NCI-H345 treated with DMSO at 0.1 percent for 48 hours (cell line): Measurements from ENCODE around the gene SIX4.

ENCODE experiments used
- DNase-seq: peaks from one replicate; lab custom pipeline; 2025; ENCODE audit not compliant: unreplicated experiment; lab: John Stamatoyannopoulos, UW

SIX4 gene

DNA sequence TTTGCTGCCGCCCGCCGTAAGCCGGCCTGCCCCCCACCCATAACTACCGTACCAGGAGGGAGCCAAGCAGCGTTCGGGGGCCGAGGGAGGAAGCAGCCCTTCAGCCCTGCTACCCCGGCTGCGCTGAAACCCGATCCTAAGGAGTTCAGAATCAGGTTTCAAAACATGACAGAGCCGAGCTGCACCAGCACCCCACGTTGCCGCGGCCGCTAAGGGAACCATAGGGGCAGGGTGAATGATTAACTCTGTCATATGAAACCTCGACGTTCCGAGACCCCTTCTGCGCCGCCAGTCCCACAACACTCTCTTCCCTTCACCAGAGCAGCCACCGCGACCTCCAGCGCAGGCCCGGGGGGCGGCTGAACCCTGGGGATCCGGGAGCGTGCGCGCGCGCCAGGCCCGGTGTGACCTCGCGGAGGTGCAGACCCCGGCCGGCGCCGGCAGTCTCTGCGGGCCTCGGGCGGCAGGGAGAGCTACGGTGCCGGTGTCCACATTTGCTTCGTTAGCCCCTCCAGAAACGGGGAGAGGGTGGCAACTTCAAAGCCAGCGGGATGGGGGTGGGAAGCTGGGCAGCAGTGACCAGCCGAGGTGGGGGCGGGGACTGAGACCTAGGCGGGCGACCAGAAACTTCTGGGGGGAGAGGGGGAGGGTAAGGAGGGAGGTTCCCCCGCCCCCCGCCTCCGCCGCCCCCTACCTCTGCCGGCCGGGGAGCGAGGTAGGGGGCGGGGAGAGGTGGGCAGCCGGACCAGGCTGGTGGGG lies 1.6 kb downstream of the SIX4 start:
- peak; percentile 36 for DNase-seq

DNA sequence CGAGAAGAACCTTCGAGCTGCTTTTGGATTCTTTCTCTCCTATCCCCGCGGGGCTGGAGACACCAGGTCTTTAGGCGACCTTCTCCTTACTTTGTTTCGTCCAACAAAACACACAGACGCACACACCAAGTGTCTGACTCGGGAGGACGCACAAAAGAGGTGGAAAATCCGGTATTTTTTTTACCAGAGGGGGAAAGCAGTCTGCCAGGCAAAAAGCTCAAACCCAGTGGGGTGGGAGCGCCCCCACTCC lies 2.1 kb downstream of the SIX4 start:
- no peak for DNase-seq

DNA sequence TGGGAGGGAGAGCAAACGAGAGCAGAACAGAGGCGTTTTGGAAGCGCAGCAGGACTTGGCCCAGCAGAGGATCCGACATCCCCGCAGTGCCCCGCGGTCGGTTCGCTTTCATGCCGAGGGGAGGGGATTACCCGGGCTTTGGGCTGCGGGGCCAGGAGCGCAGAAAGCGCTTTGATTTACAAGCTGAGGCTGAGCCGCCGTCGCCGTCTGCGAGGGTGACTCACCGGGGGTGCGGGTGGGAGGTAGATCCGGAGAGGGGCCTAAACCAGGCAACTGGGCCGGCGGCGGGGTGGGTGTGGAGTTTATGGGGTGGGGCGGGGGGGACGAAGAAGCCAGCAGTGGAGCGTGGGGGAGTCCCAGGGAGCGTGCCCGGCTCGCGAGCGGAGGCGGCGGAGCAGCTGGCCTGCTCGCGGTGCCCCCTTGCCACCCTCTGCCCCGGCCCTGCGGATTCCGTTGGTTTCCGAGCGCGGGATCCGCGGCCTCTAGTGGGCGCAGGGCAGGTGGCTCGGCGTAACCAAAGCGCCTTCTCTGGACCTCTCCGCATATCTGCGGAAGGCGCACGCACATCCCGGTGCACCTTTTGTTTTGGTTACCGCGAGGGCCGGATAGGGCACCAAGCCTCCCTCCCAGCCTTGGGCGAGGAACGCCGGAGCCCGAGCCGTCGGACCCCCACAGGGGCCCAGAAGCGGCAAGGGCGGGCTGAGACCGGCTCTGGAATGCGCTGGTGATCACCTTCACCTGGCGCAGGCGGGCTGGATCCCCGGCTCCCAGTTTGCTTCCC lies 2.6 kb downstream of the SIX4 start:
- DNase-seq, result no peak

DNA sequence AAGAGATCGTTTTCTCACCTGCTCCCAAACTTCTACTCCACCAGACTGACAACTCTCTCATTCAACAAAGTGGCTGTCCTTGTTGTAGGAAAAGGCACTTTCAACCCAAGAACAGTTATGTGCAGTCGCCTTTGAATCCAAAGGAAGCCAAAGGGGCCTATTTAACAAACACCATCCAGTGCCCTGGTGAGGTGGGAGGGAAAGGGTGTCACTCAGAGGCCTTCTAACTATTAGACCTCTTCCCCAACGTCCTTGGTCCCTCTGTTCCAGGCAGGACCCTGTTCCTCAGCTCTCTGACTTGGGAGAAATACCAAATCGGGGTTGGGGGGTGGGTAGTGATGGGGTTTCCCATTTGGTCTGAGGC lies 3.2 kb downstream of the SIX4 start:
- no peak for DNase-seq

DNA sequence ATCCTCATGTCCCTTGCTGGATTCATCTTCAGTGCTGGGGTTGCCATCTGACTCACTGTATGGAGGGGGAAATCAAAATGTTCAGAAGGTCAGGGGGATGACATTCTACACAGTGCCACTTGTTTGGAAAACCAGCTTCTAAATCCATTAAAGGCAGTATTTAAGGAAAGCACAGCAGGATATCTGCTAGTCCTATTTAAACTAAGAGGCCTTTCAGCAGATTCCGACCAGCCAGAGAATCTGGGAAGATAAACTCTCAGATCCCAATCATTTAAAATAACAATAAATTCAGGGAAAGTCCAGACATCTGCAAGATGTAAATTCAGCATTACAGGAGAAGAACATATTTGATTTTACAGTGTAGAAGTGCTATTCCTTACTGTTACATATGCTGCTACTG lies 3.8 kb downstream of the SIX4 start:
- no peak for DNase-seq

DNA sequence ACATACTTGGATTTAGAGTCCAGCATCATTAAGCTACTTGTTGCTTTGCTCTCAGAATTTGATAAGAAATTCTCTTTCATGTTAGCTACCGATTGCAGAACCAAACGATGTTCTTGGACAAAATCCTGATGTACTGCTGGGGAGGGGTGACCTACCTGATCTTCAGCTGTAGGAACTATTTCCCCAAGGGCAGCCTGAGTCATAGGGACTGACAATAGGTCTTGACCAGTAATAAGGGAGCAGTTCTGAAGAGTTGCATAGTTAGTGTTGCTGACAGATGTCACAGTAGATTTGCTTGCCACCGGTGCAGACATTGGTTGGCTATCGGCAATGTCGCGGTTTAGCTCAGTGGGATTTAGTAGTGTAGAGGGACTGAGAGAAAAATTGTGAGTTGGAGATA lies 10.6 kb downstream of the SIX4 start:
- DNase-seq, result no peak

GRCh38 chr14:60710494-60710893 lies 13.7 kb downstream of the SIX4 start:
- DNase-seq, result no peak

DNA sequence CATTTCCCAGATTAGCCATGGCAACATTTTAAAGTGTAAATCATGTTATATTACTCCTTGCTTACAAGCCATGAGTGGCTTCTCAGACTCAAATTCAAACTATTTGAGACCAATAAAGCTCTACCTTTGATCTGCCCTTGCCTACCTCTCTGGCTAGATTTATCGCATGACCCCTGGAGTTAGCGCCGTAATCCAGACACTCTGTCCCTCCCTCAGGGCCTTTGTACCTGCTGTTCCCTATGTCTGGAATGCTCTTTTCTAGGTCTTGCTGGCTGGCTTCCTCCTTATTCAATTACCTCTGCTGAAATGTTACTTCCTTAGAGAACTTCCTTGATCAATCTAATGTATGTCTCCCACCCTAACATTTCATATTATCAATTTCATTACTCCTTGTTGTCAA lies 16.3 kb downstream of the SIX4 start:
- DNase-seq, result no peak

DNA sequence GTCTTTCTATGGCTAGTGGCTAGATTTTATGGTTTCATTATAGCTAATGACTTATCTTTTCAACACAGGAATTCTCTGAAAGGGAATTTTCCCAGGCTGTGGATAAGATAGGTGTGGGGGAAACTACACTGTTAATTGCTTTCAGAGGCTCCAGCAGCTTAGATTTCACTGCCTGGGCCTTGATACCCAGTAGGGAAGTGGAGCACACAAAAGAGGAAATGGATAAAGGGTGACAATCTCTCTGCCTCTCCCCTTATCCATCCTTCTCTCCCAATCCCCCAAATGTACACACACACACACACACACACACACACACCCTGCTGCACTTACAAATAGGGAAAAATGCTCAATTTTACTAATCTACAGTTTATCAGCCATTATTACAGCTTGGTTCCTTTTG lies 19.1 kb downstream of the SIX4 start:
- no peak for DNase-seq

DNA sequence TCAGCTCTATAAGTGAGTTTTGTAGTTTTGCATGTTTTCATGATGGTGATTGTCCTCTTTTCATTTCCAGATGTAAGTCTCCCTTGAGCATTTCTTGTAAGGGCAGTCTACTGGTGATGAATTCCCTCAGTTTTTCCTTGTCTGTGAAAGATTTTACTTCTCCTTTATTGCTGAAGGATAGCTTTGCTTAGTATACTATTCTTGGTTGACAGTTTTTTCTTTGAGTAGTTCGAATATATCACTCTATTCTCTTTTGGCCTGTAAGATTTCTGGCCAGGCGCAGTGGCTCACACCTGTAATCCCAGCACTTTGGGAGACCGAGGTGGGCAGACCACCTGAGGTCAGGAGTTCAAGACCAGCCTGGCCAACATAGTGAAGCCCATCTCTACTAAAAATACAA lies 23.6 kb downstream of the SIX4 start:
- DNase-seq, result no peak

GRCh38 chr14:60695327-60695726 lies 28.8 kb downstream of the SIX4 start:
- no peak for DNase-seq

GRCh38 chr14:60691383-60692113 lies 32.6 kb downstream of the SIX4 start:
- DNase-seq, result no peak

- no peak for DNase-seq
Observed at GRCh38 chr14:60686865-60687264, 37.3 kb downstream of the SIX4 start.

- no peak for DNase-seq
Observed at GRCh38 chr14:60684203-60684602, 39.9 kb downstream of the SIX4 start.

DNA sequence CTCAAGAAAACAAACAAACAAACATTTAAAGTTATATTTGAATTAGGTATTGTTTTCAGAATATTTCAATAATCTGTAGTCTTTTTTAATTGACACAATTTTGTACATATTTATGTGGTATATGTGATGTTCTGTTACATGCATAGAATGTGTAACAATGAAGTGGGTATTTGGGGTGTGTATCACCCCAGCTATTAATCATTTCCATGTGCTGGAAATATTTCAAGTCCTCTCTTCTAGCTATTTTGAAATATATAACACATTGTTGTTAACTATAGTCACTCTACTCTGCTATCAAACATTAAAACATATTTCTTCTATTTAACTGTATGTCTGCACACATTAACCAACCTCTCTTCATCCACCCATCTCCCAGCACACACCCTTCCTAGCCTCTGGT lies 42.9 kb downstream of the SIX4 start:
- DNase-seq, result no peak

DNA sequence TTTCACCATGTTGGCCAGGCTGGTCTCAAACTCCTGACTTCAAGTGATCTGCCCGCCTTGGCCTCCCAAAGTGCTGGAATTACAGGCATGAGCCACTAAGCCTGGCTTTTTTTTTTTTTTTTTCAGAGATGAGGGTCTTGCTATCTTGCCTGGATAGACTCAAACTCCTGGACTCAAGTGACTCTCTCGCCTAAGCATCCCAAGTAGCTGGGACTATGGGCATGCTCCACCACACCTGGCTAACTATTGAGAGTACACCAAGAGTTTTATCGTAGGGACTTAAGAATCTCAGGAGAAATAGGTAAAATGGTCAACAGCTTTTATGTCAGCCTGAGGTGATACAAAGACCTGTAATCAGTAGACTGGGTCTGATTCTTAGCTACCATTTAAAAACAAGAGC lies 43.6 kb downstream of the SIX4 start:
- DNase-seq, result no peak

DNA sequence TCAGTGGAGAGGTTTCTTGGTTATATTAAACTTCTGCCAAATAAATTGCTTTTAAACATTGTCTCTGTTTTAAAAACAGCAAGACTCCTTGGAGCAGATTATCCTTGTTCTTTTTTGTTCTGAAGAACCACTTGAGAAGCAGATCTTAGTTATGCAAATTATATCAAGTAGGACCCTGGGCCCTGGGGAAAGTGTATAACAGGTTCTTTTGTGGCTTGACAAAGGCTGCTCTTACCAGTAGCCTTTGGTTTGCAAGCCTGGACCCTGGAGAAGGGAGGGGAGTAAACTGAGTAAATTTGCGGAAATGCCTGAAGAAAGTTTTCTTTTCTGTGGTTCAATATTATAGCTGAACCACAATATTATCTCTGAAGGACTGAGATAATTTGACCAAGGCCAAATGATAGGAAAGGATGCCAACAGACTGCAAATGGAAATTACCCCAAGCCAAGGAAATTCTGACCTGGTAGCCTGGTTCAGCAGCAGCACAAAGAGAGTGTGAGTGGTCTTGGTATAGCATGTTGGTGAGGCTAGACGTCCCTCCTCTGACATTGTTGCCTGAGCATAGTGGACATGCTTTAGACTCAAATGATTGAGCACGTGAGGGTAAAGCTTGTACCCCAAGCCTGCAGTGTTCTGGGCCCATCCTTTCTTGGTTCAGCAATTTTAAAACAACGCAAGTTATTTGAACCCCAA lies 44.4 kb downstream of the SIX4 start:
- no peak for DNase-seq

DNA sequence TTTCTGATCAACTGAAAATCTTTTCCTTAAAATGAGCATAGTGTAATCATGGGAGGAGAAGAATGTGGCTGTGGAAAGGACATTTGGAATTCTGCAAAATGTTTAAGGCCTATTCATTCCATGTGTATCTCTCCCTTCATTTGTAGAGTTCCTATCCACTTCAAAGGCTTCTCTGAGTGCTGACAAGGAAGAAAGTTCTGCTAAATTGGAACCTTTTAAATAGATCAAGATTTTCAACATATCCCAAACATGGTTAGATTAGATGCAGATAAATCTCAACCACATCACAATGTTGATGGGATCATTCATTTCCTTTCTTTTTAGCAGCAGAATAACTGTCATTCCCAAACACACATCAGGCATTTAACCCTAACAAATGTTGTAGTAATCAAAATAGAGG lies 46.5 kb downstream of the SIX4 start:
- DNase-seq, result no peak

GRCh38 chr14:60670989-60671388 lies 53.2 kb downstream of the SIX4 start:
- DNase-seq, result no peak

DNA sequence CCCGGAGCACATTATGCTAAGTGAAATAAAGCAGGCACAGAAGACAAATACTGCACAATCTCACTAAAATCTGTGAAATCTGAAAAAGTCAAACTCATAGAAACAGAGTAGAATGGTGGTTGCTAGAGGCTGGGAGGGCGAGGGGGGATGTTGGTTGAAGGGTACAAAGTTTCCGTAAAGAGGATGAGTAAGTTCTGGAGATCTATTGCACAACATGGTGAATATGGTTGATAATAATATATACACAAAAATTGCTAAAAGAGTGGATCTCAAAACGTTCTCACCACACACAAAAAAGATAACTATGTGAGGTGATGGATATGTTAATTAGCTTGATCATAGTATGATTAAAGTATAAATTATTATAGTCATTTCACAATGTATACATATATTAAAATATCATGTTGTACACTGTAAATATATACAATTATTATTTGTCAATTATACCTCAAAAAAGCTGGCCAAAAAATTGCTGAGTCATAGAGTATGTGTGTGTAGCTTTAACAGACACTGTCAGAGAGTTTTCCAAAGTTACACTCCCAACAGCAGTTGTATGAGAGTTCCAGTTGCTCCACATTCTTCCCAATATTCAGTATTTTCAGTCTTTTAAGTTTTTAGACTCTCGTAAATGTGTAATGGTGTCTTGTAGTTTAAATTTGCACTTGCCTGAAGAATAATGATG lies 55.6 kb downstream of the SIX4 start:
- DNase-seq, result no peak

DNA sequence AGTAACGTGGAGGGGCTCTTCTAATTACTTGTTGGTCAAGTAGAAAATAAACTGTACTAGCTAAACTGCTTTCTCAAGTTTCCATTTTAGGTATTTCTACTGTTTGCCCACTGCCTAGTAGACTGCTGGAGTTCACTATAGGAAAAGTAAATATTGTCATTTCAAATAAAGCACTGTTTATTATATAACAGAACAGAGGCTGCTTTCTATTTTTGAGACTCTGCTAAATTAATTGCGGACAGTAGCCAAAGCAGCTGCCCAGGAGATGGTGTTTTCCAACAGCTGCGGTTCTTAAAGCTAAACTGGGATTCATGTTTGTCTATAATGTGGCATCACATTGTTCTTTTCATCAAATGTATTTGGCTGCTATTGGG lies 59.0 kb downstream of the SIX4 start:
- DNase-seq, result no peak
